HG03442 (cell line): ENCODE measurements around the gene SIPA1L2.
"Not testable (repeated sequence)": the region's sequence is repeated elsewhere in the genome, so short reads cannot be mapped to it uniquely, and the experiment has no call there.

ENCODE experiments used
- ATAC-seq: cut with Tn5 transposase; IDR thresholded peaks from one replicate; pipeline ENCODE4 v1.9.1; 2021; ENCODE audit warnings: mild to moderate bottlenecking, moderate library complexity; ENCODE audit not compliant: unreplicated experiment

The SIPA1L2 gene

DNA sequence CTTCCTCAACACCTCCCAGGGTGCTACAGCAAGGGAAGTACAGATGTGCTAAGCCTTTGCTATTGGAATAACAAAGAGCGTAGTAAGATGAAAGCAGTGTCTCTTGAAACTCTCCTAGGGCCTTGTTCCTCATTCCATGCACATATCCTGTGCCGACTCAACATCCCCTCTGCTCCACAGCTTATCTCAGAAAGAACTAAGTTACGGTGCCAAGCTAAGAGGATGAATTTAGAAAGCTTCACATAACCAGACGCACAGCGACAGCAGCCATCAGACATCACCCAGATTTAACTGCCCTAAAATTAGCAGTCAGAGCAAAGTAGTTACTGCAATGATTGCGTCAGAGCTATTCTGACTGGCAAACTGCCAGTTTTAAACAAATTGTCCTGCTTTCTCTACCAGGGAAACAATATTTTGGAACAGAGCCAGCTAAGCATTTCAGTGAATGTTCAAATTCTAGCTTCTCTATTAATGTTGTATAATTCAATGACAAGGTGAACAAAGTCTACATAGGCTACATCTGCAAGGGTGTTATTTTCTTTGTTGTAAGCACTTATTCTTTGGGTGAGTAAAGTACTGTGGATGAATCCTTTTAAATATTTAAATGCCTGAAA is 9.5 kb downstream of the SIPA1L2 start:
- no peak for ATAC-seq

DNA sequence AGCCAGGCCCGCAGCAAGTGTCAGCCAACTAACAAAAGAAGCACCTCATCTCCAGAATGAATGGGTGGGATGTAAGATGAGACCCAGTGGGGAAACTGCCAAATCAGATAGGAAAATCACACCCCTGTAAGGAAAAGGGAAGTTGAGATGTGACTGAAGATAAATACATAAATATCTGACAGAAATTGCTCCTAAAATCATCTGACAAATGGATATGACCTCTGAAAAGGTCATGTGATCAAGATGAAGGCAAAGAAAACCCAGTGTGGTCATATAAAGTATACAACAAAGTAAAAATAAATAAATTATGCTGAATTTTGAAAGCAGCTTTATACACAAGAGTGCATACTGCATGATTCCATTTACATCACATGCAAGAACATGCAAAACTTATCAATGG is 12.7 kb downstream of the SIPA1L2 start:
- no peak for ATAC-seq

DNA sequence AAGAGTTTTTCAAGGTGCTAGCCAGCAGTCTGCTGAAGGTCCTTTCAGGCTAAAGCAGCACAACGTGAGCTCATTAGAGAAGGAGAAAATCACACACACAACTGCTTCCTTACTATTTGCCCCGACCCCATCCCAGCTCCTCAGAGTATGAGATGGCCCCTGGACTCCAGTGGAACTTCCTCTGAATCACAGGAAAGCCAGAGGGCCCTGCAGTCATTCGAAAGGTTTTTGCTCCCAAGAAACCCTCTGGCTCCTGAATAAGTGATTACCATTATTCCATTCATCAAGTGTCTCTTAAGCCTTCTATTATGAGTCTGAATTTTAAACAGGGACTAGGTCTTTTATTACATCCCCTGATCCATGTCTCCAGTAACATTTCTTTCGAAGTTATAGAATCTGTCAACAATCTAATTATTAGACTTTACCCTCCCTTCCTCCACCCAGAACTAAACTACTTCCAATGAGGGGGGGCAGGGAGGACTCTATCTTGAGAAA is 14.6 kb downstream of the SIPA1L2 start:
- ATAC-seq: no peak

DNA sequence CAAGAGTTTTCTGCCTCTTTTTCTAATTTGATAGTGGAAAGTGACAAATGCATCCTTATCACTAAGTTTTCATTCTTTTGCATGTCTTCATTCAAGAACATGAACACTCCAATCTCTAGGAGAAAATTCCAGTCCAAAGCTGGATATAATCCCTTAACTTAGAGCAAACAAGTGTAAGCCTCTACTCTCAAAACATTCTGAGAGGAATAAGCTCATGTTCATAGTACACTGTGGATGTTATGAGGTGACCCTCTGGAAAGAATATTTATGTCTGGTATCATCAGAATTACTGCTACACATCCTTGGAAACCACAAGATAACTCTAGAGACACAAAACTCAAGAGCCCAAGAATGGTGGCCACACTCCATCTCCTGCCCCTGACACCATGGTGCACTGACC is 15.1 kb downstream of the SIPA1L2 start:
- ATAC-seq: no peak

DNA sequence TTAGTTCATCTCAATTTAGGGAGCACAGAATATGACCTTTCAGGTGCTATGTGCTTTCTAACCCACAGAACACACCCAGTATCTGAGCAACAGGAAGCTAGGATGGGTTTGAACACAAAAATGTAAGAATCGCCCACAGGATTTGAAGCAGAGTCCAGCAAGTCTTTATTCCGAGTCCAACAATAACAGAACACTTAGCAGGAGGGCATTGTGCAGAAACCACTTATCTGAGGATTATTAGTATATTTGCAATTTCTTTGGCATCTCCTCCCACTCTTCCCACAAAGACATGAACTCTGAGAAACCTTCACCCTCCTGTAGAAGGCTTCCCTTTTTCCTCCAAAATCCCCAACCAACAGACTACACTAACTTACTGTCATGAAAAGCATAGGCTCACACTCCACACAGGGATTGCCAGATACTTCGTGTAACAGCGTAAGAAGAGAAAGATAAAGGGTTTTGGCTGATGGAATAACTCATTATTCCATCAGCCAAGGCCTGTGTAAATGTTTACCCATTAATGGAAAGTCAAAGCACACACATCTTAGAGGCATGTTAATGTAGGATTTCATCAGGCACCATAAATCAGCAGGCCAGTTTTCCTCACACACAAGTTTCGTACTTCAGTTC is 16.1 kb downstream of the SIPA1L2 start:
- ATAC-seq: no peak

DNA sequence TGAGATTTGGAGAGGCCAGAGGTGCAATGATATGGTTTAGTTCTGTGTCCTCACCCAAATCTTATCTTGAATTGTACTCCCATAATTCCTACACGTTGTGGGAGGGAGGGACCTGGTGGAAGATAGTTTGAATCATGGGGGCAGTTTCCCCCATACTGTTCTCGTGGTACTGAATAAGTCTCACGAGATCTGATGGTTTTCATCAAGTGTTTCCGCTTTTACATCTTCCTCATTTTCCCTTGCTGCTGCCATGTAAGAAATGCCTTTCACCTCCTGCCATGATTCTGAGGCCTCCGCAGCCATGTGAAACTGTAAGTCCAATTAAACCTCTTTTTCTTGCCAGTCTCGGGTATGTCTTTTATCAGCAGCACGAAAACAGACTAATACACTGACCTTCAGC is 17.1 kb downstream of the SIPA1L2 start:
- ATAC-seq: not testable (repeated sequence)

DNA sequence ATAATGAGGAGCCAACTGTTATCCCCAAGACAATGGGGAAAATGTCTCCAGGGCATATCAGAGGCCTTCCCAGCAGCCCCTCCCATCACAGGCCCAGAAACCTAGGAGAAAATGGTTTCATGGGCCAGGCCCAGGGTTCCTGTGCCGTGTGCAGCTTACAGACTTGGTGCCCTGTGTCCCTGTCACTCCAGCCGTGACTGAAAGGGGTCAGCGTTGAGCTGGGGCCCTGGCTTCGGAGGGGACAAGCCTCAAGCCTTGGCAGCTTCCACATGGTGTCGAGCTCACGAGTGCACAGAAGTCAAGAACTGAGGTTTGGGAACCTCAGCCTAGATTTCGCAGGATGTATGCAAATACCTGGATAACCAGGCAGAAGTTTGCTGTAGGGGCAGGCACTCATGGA is 18.1 kb downstream of the SIPA1L2 start:
- ATAC-seq: no peak

DNA sequence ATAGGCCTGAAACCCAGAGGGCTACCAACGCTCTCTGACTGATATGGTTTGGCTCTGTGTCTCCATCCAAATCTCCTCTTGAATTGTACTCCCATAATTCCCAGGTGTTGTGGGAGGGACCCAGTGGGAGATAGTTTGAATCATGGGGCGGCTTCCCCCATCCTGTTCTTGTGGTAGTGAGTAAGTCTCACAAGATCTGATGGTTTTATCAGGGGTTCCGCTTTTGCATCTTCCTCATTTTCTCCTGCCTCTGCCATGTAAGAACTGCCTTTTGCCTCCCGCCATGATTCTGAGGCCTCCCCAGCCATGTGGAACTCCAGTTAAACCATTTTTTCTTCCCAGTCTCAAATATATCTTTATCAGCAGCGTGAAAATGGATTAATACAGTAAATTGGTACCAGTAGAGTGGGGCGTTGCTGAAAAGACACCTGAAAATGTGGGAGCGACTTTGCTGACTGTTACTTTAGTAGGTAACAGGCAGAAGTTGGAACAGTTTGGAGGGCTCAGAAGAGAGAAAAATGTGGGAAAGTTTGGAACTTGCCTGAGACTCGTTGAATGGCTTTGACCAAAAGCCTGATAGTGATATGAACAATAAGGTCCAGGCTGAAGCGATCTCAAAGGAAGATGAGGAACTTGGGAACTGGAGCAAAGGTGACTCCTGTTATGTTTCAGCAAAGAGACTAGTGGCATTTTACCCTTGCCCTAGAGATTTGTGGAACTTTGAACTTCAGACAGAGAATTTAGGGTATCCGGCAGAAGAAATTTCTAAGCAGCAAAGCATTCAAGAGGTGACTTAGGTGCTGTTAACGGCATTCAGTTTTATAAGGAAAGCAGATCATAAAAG is 18.8 kb downstream of the SIPA1L2 start:
- not testable (repeated sequence) for ATAC-seq

DNA sequence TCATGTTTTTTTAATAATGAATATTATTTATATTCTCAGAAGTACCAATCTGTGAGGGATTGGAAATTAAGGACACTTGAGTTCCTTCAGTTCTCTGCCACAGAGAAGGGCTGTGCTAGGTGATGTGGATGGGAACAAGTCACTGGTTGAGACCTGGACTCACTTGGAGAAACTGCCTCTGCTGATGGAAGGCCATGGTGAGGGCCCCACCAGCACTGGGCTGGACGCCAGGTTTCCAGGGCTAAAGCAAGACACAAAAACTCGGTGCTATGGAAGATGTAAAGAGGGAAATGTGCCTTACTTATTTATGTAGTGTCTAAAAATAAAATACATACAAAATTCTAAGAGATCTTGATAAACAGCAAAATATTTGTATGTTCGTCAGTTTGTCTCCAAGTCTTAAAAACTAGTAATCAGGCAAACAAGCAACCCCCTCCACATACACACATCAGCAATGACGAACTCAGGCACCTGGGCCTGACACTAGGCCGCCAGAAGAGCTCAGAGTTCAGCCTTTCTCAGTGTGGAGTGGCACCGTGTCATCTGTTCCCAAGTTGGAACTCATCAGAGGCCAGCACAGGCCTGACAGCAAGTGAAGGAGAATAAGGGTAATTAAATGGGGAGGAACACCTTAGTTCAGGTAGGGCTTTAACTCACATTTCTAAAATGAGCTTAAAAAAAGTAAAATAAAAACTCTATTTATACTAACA is 19.6 kb downstream of the SIPA1L2 start:
- no peak for ATAC-seq

DNA sequence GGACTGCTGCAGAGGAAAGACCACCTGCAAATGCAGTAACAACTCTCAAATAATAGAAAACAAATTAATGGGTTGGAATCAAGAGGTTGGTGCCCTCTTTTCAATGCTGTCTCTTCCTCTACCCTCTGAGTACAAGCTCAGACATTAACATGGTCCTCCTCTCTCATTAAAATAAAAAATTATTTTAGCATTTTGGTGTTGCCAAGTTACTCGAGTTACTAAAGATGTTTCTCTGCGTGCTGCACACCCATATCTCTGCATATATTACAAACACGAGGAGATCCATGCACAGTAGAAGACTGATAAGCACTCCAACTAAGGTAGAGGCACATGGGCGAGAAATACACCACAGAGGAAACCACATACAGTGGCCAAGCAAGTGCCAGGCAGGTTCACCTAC is 21.5 kb downstream of the SIPA1L2 start:
- ATAC-seq: no peak

DNA sequence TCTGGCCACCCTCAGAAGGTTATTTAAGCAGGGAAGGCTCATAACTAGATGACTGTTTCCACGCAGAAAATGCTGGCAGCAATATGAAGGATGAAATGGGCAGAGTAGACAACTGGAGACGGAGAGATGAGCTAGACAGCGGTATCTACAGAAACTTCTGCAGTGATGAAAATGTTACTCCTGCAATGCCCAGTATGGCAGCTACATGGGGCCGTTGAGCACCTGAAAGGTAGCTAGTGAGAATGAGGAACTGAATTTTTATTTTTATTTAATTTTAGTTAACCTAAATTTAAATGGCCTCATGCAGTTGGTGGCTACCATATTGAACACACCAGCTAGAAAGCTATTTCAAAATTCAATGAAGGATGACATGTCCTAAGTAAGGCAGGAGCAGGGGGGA is 27.3 kb downstream of the SIPA1L2 start:
- ATAC-seq: no peak

DNA sequence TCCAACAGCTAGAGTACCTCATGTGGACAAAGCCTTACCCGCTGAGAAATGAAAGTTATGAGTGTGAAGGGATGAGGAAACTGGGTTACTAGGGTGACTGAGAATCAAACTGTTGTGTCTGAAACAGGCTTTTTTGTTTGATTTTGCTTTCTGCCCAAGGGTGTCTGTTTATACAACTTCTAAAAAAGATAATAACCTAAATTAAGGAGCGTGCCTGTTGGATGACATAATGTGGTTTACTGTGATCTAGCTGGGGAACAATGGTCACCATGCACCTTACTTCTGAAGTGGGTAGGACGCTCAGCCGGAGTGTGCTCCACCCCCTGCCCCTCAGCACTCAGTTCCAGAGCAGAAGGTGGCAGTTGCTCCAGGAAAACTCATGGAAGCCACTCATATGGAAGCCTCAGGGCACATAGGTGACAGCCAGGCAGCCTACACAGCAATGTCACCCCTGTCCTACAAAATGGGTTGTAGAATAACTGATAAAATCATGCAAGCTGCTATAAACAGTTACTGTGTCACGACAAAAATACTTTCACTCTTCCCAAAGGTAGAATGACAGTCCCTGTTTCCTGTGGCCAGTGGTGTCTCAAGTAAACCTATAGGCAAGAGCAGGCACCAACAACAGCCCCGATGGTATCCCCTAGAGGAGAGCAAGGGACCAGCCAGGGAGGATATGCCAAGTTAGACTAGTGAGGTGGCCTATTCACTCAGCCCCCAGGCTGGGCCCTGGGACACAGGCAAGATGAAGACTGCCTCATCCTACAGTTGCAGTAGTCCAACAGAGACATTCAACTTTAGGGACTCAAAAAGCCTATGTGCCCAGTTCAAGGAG is 29.3 kb downstream of the SIPA1L2 start:
- peak; percentile 37 for ATAC-seq

DNA sequence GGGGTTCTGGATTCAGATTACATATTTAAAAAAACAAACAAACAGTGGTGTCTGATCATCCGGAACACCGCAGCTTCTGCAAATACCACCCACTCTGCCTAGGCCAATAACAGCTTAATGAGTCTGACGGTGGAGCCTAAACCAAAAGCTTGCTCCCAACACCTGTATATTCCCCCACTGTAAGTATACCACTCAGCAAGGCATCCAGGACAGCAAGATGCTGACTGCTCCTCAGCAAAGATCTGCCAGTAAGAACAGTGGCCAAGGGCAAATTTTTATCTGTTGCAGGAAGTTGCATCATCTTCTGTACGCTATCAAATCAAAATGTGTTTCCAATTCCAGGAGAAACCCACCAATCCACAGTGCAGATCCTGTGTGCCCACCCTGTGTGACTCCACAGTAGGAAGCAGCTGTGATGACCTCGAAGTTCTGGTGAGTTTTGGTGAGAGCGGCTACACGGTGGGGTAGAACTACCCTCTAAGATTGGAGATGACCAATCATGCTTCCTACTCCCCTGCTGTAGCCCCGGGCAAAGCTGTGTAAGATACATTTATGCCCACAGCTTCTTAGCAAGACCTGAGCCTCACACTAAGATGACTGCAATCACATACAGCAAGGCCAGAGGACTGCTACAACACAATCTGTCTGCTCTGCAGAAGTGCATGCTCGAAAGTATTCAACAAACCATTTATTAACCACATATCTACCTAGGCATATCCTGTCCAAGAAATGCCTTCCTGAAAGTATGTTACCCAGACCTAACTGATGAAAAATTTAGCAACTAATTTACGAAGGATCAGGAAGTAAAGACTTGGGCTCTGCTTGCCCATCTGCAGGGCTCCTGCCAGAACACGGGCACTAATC is 30.5 kb downstream of the SIPA1L2 start:
- peak; percentile 44 for ATAC-seq

DNA sequence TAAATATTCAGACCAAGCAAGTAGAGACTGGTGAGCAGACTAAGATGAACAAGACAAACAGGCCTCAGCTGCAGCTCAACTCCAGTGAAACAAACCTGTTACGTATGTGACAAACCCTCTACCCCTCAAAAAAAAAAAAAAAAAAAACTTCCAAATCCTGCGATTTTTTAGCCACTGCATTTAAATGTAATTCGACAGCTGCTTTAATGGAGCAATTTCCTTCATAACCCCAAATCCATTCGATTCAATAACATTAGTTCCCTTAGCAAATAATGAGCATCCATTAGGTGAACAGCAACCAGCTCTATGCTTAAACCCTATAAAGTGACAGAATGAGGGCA is 31.1 kb downstream of the SIPA1L2 start:
- no peak for ATAC-seq

DNA sequence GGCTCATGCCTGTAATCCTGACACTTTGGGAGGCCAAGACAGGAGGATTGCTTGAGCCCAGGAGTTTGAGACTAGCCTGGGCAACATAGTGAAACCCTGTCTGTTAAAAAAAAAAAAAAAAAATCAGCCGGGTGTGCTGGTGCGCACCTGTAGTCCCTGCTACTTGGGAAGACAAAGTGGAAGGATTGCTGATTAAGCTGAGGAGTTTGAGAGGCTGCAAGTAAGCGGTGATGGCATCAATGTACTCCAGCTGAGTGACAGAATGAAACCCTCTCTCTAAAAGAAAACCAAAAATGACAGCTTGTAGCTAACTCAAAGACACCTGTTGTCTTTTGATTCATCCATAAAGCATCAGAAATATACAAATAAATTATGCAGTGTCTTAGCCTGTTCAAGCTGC is 31.8 kb downstream of the SIPA1L2 start:
- ATAC-seq: no peak

DNA sequence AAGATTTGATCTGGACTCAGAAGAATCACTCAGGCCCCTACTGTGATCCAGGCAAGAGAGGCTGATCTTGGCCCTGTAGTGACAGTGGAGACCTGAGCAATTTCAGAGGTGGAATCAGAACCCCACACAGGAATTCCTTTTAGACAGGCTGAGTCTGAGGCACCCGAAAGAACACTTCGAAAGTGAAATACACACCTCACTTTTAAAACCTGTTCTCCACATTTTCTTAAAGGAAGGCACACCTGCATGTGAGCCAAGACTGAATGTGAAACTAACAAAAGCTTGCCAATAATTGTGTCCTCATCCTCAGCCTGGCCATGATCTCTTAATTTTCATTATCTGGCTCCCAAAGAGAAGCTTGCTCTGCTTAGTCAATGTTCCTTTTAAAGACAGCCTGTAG is 32.2 kb downstream of the SIPA1L2 start:
- ATAC-seq: peak; percentile 47

DNA sequence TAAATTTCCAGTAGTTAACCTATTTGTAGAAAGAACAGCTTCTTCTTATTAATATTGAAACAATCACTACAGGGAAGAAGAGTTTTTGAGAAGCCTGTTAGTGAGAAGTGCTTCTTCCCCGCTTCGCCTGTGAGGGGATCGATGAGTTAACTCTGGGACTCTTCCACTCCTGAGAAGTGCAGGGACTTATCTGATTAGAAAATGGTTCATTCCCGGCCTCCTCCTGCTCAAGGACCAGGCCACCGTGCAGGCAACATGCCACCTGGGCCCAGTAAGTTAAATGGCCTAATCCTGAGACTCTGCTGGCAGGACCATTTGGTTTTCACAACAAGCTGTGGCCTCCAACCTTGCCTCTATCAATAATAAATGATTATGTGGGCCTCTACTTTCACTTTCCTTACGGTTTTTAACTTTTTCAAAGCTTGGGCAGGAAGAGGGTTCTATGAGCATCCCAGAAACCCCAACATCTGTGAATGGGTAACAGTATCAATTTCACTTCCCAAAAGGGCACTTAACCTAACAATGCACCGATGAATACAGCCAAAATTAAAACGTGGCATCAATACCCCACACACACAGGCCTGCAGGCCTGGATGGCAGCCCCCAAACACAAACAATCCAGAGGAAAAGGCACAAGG is 33.1 kb downstream of the SIPA1L2 start:
- ATAC-seq: peak; percentile 36

DNA sequence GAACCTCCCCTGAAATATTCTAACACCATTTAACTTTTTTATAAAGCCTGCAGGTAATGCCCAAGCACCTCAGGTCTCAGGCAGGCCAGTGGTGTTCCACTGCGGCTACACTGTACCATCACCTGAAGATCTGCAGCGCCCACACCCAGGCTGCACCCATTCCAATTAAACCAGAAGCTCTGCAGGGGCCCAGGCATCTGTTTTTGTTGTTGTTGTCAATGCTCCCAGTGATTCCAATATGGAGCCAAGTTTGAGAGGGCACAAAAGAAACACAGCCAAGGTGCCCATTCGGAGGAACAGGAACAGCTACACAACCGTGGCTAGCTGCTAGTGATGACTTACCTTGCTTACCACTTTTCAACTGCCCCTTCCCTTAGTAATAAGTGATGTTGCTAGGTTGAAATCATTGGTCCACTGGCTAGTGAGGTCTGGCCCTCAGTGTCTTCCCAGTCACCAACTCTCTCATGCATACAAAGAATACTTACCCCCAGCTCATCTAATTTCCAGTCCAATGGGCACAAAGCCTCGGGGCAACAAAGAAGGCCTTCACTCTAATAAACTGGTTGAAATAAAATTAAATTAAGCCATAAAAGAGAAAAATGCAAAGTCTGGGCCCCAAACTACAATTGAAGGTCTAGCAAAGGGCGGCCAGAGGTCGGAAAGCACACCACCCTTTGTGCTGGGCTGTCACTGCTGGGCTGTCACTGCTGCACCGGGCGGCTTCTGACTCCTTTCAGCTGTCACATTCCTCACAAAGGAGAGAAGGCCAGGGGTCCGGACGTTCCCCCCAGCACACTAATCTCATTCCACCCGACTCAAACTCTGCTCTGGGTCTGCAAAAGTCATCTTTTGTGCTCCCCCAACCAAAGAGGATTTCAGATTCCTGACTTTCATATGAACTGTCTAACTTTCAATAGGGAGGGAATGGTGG is 34.9 kb downstream of the SIPA1L2 start:
- no peak for ATAC-seq
